ENCODE results near the gene FAM168A. TPM values are rescaled to one million over a fixed set of nuclear protein-coding genes. Genes with fewer than 3 reads are reported as not detected.

The FAM168A gene
- total and polyA plus RNA-seq, 12 donors, result 7.7 to 41.8 (median 35.3) TPM

DNA sequence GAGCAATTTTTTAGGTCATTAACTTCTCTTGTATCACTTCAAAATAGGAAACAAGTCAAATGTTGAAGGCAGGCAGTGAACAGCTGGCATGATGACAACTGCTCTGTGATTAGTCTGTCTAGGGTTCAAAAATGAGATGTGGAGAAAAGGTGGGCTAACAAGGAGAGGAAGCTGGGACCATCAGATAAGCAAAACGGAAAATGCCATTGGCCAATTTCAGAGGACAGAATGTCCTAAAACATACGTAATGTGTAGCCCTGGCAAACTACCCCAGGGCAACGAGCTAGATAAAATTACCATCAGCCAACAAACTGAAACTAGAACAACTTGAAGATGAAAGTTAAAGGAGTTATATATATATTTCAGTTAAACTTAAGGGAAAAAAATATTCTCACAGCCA lies 128.5 kb downstream of the FAM168A start:
- intact Hi-C loops (cut with DNase I), result no loop called here
- Histone ChIP-seq H3K4me3 (no peak overlapping the region), H3K4me1 (replicated peaks in 1 of 2) (peaks cover 0 to 35% of the 10 kb centered on the region in 2 donors), H3K27ac (peak overlapping the region in 2 of 5 donors; percentile 6 to 62), H3K27me3 (no peaks in the 10 kb centered on the region), H3K9me3 (replicated peaks in 1 of 3) (no peaks in the 10 kb centered on the region), H3K36me3 (replicated peaks in 1 of 2) (no peaks in the 10 kb centered on the region)
- peak in 4 of 7 donors; percentile 22 to 83 (median 30) for DNase-seq
- TF ChIP-seq, protein P1, sequence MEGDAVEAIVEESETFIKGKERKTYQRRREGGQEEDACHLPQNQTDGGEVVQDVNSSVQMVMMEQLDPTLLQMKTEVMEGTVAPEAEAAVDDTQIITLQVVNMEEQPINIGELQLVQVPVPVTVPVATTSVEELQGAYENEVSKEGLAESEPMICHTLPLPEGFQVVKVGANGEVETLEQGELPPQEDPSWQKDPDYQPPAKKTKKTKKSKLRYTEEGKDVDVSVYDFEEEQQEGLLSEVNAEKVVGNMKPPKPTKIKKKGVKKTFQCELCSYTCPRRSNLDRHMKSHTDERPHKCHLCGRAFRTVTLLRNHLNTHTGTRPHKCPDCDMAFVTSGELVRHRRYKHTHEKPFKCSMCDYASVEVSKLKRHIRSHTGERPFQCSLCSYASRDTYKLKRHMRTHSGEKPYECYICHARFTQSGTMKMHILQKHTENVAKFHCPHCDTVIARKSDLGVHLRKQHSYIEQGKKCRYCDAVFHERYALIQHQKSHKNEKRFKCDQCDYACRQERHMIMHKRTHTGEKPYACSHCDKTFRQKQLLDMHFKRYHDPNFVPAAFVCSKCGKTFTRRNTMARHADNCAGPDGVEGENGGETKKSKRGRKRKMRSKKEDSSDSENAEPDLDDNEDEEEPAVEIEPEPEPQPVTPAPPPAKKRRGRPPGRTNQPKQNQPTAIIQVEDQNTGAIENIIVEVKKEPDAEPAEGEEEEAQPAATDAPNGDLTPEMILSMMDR (IDR thresholded peaks at IDR 0.05), result no peak
- no peak for TF ChIP-seq POLR2A (IDR thresholded peaks at IDR 0.05)
- 50 to 67% (median 58%) methylated on average over 3 of the region's 3 CpGs for WGBS, 4 donors

DNA sequence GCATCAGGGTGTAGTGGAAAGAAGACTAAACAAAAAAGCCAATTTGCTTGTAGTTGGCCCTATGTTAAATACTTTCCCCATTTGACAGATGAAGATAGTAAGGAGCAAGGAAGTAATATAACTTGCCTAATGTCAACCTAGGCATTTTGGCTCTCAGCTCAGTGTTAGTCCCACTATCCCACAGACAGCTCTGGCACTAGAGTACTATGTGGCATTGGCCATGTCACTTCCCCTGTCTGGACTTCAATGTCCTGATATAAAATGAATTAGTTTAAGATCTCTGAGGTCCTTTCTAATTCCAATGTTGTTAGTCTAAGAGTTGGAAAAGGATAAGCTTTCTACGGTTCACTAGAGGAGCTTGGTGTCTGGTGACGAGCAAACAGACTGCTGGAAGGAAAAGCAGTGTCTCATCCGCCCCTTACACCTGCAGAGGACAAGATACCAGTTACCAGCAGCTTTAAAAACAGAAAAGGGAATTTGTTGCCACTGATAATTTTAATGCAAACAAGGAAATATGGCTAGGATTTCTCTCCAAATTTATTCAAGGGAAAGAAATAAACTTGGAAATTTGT lies 129.2 kb downstream of the FAM168A start:
- no peak for DNase-seq
- TF ChIP-seq, protein P1 (IDR thresholded peaks at IDR 0.05), result no peak
- no peak for TF ChIP-seq POLR2A (IDR thresholded peaks at IDR 0.05)
- 82 to 88% (median 87%) methylated on average over 3 of the region's 3 CpGs for WGBS, 4 donors
- Histone ChIP-seq H3K9me3 (replicated peaks in 1 of 3) (no peaks in the 10 kb centered on the region), H3K4me3 (no peak overlapping the region), H3K27ac (peak overlapping the region in 2 of 5 donors; percentile 6 to 53), H3K27me3 (no peaks in the 10 kb centered on the region), H3K4me1 (replicated peaks in 1 of 2) (peaks cover 0 to 35% of the 10 kb centered on the region in 2 donors), H3K36me3 (replicated peaks in 1 of 2) (no peaks in the 10 kb centered on the region)
- intact Hi-C loops (cut with DNase I), result no loop called here

DNA sequence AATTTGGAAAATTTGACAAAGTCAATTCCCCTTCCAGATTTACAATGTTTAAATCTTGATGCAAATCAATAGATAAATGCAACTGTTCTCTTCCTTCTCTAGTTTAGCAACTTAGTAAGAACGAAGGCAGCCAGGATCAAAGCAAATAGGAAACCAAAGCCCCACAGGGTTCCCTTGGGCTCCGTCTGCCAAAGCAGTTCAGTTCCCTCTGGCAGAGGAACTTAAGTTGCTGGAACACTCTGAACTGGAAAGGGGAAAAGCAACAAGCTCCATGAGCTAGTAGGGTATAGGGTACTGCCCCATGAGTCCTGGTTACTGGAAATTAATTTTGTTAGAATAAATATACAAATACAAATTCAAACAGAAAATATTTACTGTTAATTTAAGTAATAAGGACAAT lies 130.4 kb downstream of the FAM168A start:
- no peak for DNase-seq
- Histone ChIP-seq H3K4me3 (no peak overlapping the region), H3K27ac (peak overlapping the region in 2 of 5 donors; percentile 17 to 63), H3K36me3 (replicated peaks in 1 of 2) (no peaks in the 10 kb centered on the region), H3K4me1 (replicated peaks in 1 of 2) (peaks cover 0 to 42% of the 10 kb centered on the region in 2 donors), H3K9me3 (replicated peaks in 1 of 3) (no peaks in the 10 kb centered on the region), H3K27me3 (no peaks in the 10 kb centered on the region)
- 54 to 75% (median 60%) methylated on average over 2 of the region's 2 CpGs for WGBS, 4 donors
- TF ChIP-seq, protein P1 (IDR thresholded peaks at IDR 0.05), result no peak
- no peak for TF ChIP-seq POLR2A (IDR thresholded peaks at IDR 0.05)
- intact Hi-C loops (cut with DNase I), result no loop called here

DNA sequence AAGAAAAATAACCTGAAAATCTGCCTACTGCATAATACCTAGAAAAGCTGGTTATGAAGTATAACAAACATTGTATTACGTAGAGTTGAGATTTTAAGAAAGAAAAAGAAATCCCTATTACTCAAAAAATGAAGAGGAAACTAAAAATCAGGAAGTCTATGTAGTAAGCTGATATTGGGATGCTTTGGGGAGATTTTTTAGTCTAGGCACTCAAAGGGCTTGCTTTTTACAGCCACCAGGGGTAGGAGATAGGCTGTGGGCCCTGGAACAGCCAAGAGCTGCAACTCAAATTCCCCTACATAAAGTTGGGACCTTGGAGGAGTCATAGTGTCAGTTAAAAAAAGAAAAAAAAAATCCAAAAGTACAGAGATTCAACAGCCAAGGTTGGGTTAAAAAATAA lies 131.3 kb downstream of the FAM168A start:
- H3K4me3 ChIP-seq, result no peak overlapping the region
- peaks cover 0 to 49% of the 10 kb centered on the region in 2 donors for H3K4me1 ChIP-seq (replicated peaks in 1 of 2)
- no peak for DNase-seq
- peak overlapping the region in 1 of 5 donors; percentile 17 for H3K27ac ChIP-seq
- TF ChIP-seq, protein P1 (IDR thresholded peaks at IDR 0.05), result peak in 1 of 6 experiments; percentile 4
- TF ChIP-seq POLR2A (IDR thresholded peaks at IDR 0.05), result no peak
- H3K36me3 ChIP-seq (replicated peaks in 1 of 2), result no peaks in the 10 kb centered on the region
- no peaks in the 10 kb centered on the region for H3K27me3 ChIP-seq
- H3K9me3 ChIP-seq (replicated peaks in 1 of 3), result no peaks in the 10 kb centered on the region
- WGBS, 4 donors, result 83 to 90% (median 87%) methylated on average over 1 of the region's 1 CpG
- intact Hi-C loops (cut with DNase I), result no loop called here
